ENCODE measurements around the gene SRSF5.

The SRSF5 gene

GRCh38 chr14:69755784-69756183, 11.2 kb upstream of the SRSF5 start:
- DNase-seq (ENCODE audit: extremely low read depth, low read depth) = peak; percentile 11
- H3K4me3 ChIP-seq (replicated peaks; ENCODE audit: low read depth, low read length) = no peak overlapping the region
- TF ChIP-seq CTCF (IDR thresholded peaks at IDR 0.05; ENCODE audit: low read depth, low read length, missing control alignments) = no peak

GRCh38 chr14:69756298-69756697, 10.6 kb upstream of the SRSF5 start:
- TF ChIP-seq CTCF (IDR thresholded peaks at IDR 0.05; ENCODE audit: low read depth, low read length, missing control alignments) = no peak
- peak; percentile 22 for DNase-seq (ENCODE audit: extremely low read depth, low read depth)

GRCh38 chr14:69760810-69761209, 6.1 kb upstream of the SRSF5 start:
- TF ChIP-seq CTCF (IDR thresholded peaks at IDR 0.05; ENCODE audit: low read depth, low read length, missing control alignments) = no peak
- no peak overlapping the region for H3K4me3 ChIP-seq (replicated peaks; ENCODE audit: low read depth, low read length)
- no peak for DNase-seq (ENCODE audit: extremely low read depth, low read depth)

More at GRCh38 chr14:69756298-69756697, 10.6 kb upstream of the SRSF5 start:
- no peak overlapping the region for H3K4me3 ChIP-seq (replicated peaks; ENCODE audit: low read depth, low read length)

- DNase-seq (ENCODE audit: extremely low read depth, low read depth) = no peak
- TF ChIP-seq CTCF (IDR thresholded peaks at IDR 0.05; ENCODE audit: low read depth, low read length, missing control alignments) = no peak
Measured at GRCh38 chr14:69763761-69764510, 3.0 kb upstream of the SRSF5 start.

GRCh38 chr14:69767369-69767999, 542 bp downstream of the SRSF5 start:
- TF ChIP-seq CTCF (IDR thresholded peaks at IDR 0.05; ENCODE audit: low read depth, low read length, missing control alignments) = no peak
- H3K4me3 ChIP-seq (replicated peaks; ENCODE audit: low read depth, low read length) = peak overlapping the region; percentile 75

More at GRCh38 chr14:69763761-69764510, 3.0 kb upstream of the SRSF5 start:
- H3K4me3 ChIP-seq (replicated peaks; ENCODE audit: low read depth, low read length) = no peak overlapping the region

GRCh38 chr14:69768873-69769272, 1.9 kb downstream of the SRSF5 start:
- no peak for TF ChIP-seq CTCF (IDR thresholded peaks at IDR 0.05; ENCODE audit: low read depth, low read length, missing control alignments)
- no peak for DNase-seq (ENCODE audit: extremely low read depth, low read depth)

More at GRCh38 chr14:69767369-69767999, 542 bp downstream of the SRSF5 start:
- peak; percentile 50 for DNase-seq (ENCODE audit: extremely low read depth, low read depth)

More at GRCh38 chr14:69768873-69769272, 1.9 kb downstream of the SRSF5 start:
- H3K4me3 ChIP-seq (replicated peaks; ENCODE audit: low read depth, low read length) = peak overlapping the region; percentile 75

All from HFF-Myc (cell line).